Neural cell (in vitro differentiated cells): ENCODE results near the gene KLHDC9. TPM values are rescaled to one million over a fixed set of nuclear protein-coding genes. Genes with fewer than 3 reads are reported as not detected.

ENCODE experiments used
- H2AFZ ChIP-seq: fragments of 200-600, 300-800 bp; sonication (generic), shearing (Covaris generic); 2 replicates; pipeline ENCODE4 v1.6.0; 2014; ENCODE audit warnings: low read depth, mild to moderate bottlenecking, antibody characterized with exemption, low read length, moderate library complexity
- H3F3A ChIP-seq: fragments of 200-600 bp; shearing (Covaris generic); 2 replicates; pipeline ENCODE4 v1.6.1; 2016; ENCODE audit warnings: mild to moderate bottlenecking, moderate library complexity, mixed read lengths, antibody characterized with exemption, low read length; ENCODE audit not compliant: insufficient read depth, poor library complexity, severe bottlenecking
- H3K27ac ChIP-seq: fragments of 200-600, 300-800 bp; sonication (generic), shearing (Covaris generic); 2 replicates; pipeline ENCODE4 v1.5.1; 2014; ENCODE audit warnings: mild to moderate bottlenecking, low read length, moderate library complexity
- H3K27me3 ChIP-seq: fragments of 300-800, 200-600 bp; sonication (generic), shearing (Covaris generic); 2 replicates; pipeline ENCODE4 v1.6.0; 2014; ENCODE audit warnings: mild to moderate bottlenecking, low read depth, low read length, moderate library complexity; ENCODE audit not compliant: insufficient read depth
- H3K36me3 ChIP-seq: fragments of 300-800, 200-600 bp; sonication (generic), shearing (Covaris generic); 2 replicates; pipeline ENCODE4 v1.5.1; 2014; ENCODE audit warnings: mild to moderate bottlenecking, antibody characterized with exemption, low read length, moderate library complexity; ENCODE audit not compliant: insufficient read depth
- H3K4me2 ChIP-seq: fragments of 300-800, 200-600 bp; sonication (generic), shearing (Covaris generic); 2 replicates; pipeline ENCODE4 v1.6.0; 2014; ENCODE audit warnings: mild to moderate bottlenecking, low read length
- H3K4me3 ChIP-seq: fragments of 300-800, 200-600 bp; sonication (generic), shearing (Covaris generic); 2 replicates; pipeline ENCODE4 v1.5.1; 2014; ENCODE audit warnings: mild to moderate bottlenecking, low read length, moderate library complexity
- H3K79me2 ChIP-seq: fragments of 200-600 bp; shearing (Covaris generic); replicated peaks from 2 replicates; pipeline ENCODE4 v1.6.0; 2014; ENCODE audit warnings: mild to moderate bottlenecking, low read length, moderate library complexity; ENCODE audit not compliant: insufficient read depth
- H3K9ac ChIP-seq: fragments of 300-800, 200-600 bp; sonication (generic), shearing (Covaris generic); 2 replicates; pipeline ENCODE4 v1.6.1; 2016; ENCODE audit warnings: mild to moderate bottlenecking, low read length, mixed read lengths
- H3K9me2 ChIP-seq: fragments of 200-600 bp; shearing (Covaris generic); 2 replicates; pipeline ENCODE4 v1.6.1; 2016; ENCODE audit warnings: mild to moderate bottlenecking, low read length, mixed read lengths; ENCODE audit not compliant: insufficient read depth
- H3K9me3 ChIP-seq: fragments of 200-600, 300-800 bp; sonication (generic), shearing (Covaris generic); 2 replicates; pipeline ENCODE4 v1.6.1; 2016; ENCODE audit warnings: mild to moderate bottlenecking, mixed run types, low read length, moderate library complexity, mixed read lengths
- H4K20me1 ChIP-seq: fragments of 200-600 bp; shearing (Covaris generic); 2 replicates; pipeline ENCODE4 v1.6.1; 2016; ENCODE audit warnings: mild to moderate bottlenecking, mixed run types; ENCODE audit not compliant: insufficient read depth
- CTCF ChIP-seq: fragments of 450-650 bp; IDR thresholded peaks from 2 replicates; pipeline ENCODE4 v1.5.1; 2014; ENCODE audit warnings: antibody characterized with exemption, mild to moderate bottlenecking, moderate library complexity; ENCODE audit not compliant: poor library complexity, severe bottlenecking
- EP300 ChIP-seq: fragments of 450-650 bp; conservative IDR thresholded peaks from 2 replicates; pipeline ENCODE4 v1.6.1; 2014; ENCODE audit warnings: antibody characterized with exemption, mild to moderate bottlenecking, moderate library complexity; ENCODE audit not compliant: poor library complexity, severe bottlenecking
- EZH2 ChIP-seq: fragments of 200-600, 300-800 bp; shearing (Covaris generic), sonication (generic); IDR thresholded peaks from 2 replicates; pipeline ENCODE4 v1.6.1; 2014; ENCODE audit warnings: antibody characterized with exemption, low read length, borderline replicate concordance, mild to moderate bottlenecking; ENCODE audit not compliant: insufficient read depth, poor library complexity, severe bottlenecking
- MXI1 ChIP-seq: fragments of 450-650 bp; conservative IDR thresholded peaks from 2 replicates; pipeline ENCODE4 v1.6.1; 2014; ENCODE audit warnings: antibody characterized with exemption, mild to moderate bottlenecking; ENCODE audit not compliant: poor library complexity, severe bottlenecking
- POLR2AphosphoS5 ChIP-seq: IDR thresholded peaks from 2 replicates; pipeline ENCODE4 v1.6.1; 2012
- RAD21 ChIP-seq: fragments of 450-650 bp; conservative IDR thresholded peaks from 2 replicates; pipeline ENCODE4 v1.6.1; 2014; ENCODE audit warnings: antibody characterized with exemption, mild to moderate bottlenecking, moderate library complexity
- REST ChIP-seq: IDR thresholded peaks from 2 replicates; pipeline ENCODE4 v1.6.1; 2012; ENCODE audit warnings: borderline replicate concordance
- SMC3 ChIP-seq: fragments of 450-650 bp; conservative IDR thresholded peaks from 2 replicates; pipeline ENCODE4 v1.6.1; 2014; ENCODE audit warnings: antibody characterized with exemption, mild to moderate bottlenecking, moderate library complexity; ENCODE audit not compliant: poor library complexity
- TAF1 ChIP-seq: IDR thresholded peaks from 2 replicates; pipeline ENCODE4 v1.6.1; 2012; ENCODE audit warnings: low read depth
- polyA plus RNA-seq: library from polyadenylated mRNA; depleted of rRNA; stranded (reverse); fragments of >200 nt; gene quantifications from 2 replicates; pipeline ENCODE4 v1.2.3, GENCODE V29; 2014

KLHDC9 gene
- polyA plus RNA-seq, 1 donor from 2014 or later: 78.1 TPM

- H3K27ac ChIP-seq: no peak overlapping the region
- no peaks in the 10 kb centered on the region for H3K27me3 ChIP-seq
- no peak overlapping the region for H3K4me2 ChIP-seq
- no peaks in the 10 kb centered on the region for H3F3A ChIP-seq
- H3K9ac ChIP-seq: no peak overlapping the region
- no peak overlapping the region for H3K4me3 ChIP-seq
- H2AFZ ChIP-seq: no peak overlapping the region
- H3K9me2 ChIP-seq: no peaks in the 10 kb centered on the region
- H3K9me3 ChIP-seq: no peaks in the 10 kb centered on the region
- peaks cover 34% of the 10 kb centered on the region for H3K79me2 ChIP-seq
- TF ChIP-seq SMC3: no peak
- no peak for TF ChIP-seq MXI1
- TF ChIP-seq REST: no peak
- no peak for TF ChIP-seq TAF1
- no peak for TF ChIP-seq RAD21
- TF ChIP-seq POLR2AphosphoS5: no peak
- TF ChIP-seq EZH2: no peak
- no peak for TF ChIP-seq EP300
- no peaks in the 10 kb centered on the region for H3K36me3 ChIP-seq
- H4K20me1 ChIP-seq: no peaks in the 10 kb centered on the region
These were observed 30.6 kb downstream of the KLHDC9 start for GRCh38 chr1:161128591-161129420.

- Histone ChIP-seq H3K9me2 (no peaks in the 10 kb centered on the region), H3K4me3 (peak overlapping the region; percentile 73), H3K4me2 (no peak overlapping the region), H4K20me1 (no peaks in the 10 kb centered on the region), H3K36me3 (no peaks in the 10 kb centered on the region), H3K9ac (no peak overlapping the region), H3K27ac (no peak overlapping the region), H3K9me3 (no peaks in the 10 kb centered on the region), H3K79me2 (peaks cover 34% of the 10 kb centered on the region), H3K27me3 (no peaks in the 10 kb centered on the region), H3F3A (no peaks in the 10 kb centered on the region), H2AFZ (no peak overlapping the region)
- TF ChIP-seq RAD21: no peak
- TF ChIP-seq POLR2AphosphoS5: no peak
- TF ChIP-seq EZH2: no peak
- no peak for TF ChIP-seq REST
- TF ChIP-seq EP300: no peak
- TF ChIP-seq CTCF: no peak
- TF ChIP-seq MXI1: no peak
- no peak for TF ChIP-seq SMC3
- TF ChIP-seq TAF1: no peak
These were observed 32.1 kb downstream of the KLHDC9 start for GRCh38 chr1:161130266-161130665.
